Neural cell (in vitro differentiated cells): ENCODE data around the gene ADCY2. TPM values are rescaled to one million over a fixed set of nuclear protein-coding genes. Genes with fewer than 3 reads are reported as not detected.

Experiments used
- H2AFZ ChIP-seq: fragments of 200-600, 300-800 bp; sonication (generic), shearing (Covaris generic); 2 replicates; pipeline ENCODE4 v1.6.0; 2014; ENCODE audit warnings: low read depth, mild to moderate bottlenecking, antibody characterized with exemption, low read length, moderate library complexity
- H3F3A ChIP-seq: fragments of 200-600 bp; shearing (Covaris generic); 2 replicates; pipeline ENCODE4 v1.6.1; 2016; ENCODE audit warnings: mild to moderate bottlenecking, moderate library complexity, mixed read lengths, antibody characterized with exemption, low read length; ENCODE audit not compliant: insufficient read depth, poor library complexity, severe bottlenecking
- H3K27ac ChIP-seq: fragments of 200-600, 300-800 bp; sonication (generic), shearing (Covaris generic); 2 replicates; pipeline ENCODE4 v1.5.1; 2014; ENCODE audit warnings: mild to moderate bottlenecking, low read length, moderate library complexity
- H3K27me3 ChIP-seq: fragments of 300-800, 200-600 bp; sonication (generic), shearing (Covaris generic); 2 replicates; pipeline ENCODE4 v1.6.0; 2014; ENCODE audit warnings: mild to moderate bottlenecking, low read depth, low read length, moderate library complexity; ENCODE audit not compliant: insufficient read depth
- H3K36me3 ChIP-seq: fragments of 300-800, 200-600 bp; sonication (generic), shearing (Covaris generic); 2 replicates; pipeline ENCODE4 v1.5.1; 2014; ENCODE audit warnings: mild to moderate bottlenecking, antibody characterized with exemption, low read length, moderate library complexity; ENCODE audit not compliant: insufficient read depth
- H3K4me2 ChIP-seq: fragments of 300-800, 200-600 bp; sonication (generic), shearing (Covaris generic); 2 replicates; pipeline ENCODE4 v1.6.0; 2014; ENCODE audit warnings: mild to moderate bottlenecking, low read length
- H3K4me3 ChIP-seq: fragments of 300-800, 200-600 bp; sonication (generic), shearing (Covaris generic); 2 replicates; pipeline ENCODE4 v1.5.1; 2014; ENCODE audit warnings: mild to moderate bottlenecking, low read length, moderate library complexity
- H3K79me2 ChIP-seq: fragments of 200-600 bp; shearing (Covaris generic); replicated peaks from 2 replicates; pipeline ENCODE4 v1.6.0; 2014; ENCODE audit warnings: mild to moderate bottlenecking, low read length, moderate library complexity; ENCODE audit not compliant: insufficient read depth
- H3K9ac ChIP-seq: fragments of 300-800, 200-600 bp; sonication (generic), shearing (Covaris generic); 2 replicates; pipeline ENCODE4 v1.6.1; 2016; ENCODE audit warnings: mild to moderate bottlenecking, low read length, mixed read lengths
- H3K9me2 ChIP-seq: fragments of 200-600 bp; shearing (Covaris generic); 2 replicates; pipeline ENCODE4 v1.6.1; 2016; ENCODE audit warnings: mild to moderate bottlenecking, low read length, mixed read lengths; ENCODE audit not compliant: insufficient read depth
- H3K9me3 ChIP-seq: fragments of 200-600, 300-800 bp; sonication (generic), shearing (Covaris generic); 2 replicates; pipeline ENCODE4 v1.6.1; 2016; ENCODE audit warnings: mild to moderate bottlenecking, mixed run types, low read length, moderate library complexity, mixed read lengths
- H4K20me1 ChIP-seq: fragments of 200-600 bp; shearing (Covaris generic); 2 replicates; pipeline ENCODE4 v1.6.1; 2016; ENCODE audit warnings: mild to moderate bottlenecking, mixed run types; ENCODE audit not compliant: insufficient read depth
- EZH2 ChIP-seq: fragments of 200-600, 300-800 bp; shearing (Covaris generic), sonication (generic); IDR thresholded peaks from 2 replicates; pipeline ENCODE4 v1.6.1; 2014; ENCODE audit warnings: antibody characterized with exemption, low read length, borderline replicate concordance, mild to moderate bottlenecking; ENCODE audit not compliant: insufficient read depth, poor library complexity, severe bottlenecking
- MXI1 ChIP-seq: fragments of 450-650 bp; conservative IDR thresholded peaks from 2 replicates; pipeline ENCODE4 v1.6.1; 2014; ENCODE audit warnings: antibody characterized with exemption, mild to moderate bottlenecking; ENCODE audit not compliant: poor library complexity, severe bottlenecking
- RAD21 ChIP-seq: fragments of 450-650 bp; conservative IDR thresholded peaks from 2 replicates; pipeline ENCODE4 v1.6.1; 2014; ENCODE audit warnings: antibody characterized with exemption, mild to moderate bottlenecking, moderate library complexity
- REST ChIP-seq: IDR thresholded peaks from 2 replicates; pipeline ENCODE4 v1.6.1; 2012; ENCODE audit warnings: borderline replicate concordance
- SMC3 ChIP-seq: fragments of 450-650 bp; conservative IDR thresholded peaks from 2 replicates; pipeline ENCODE4 v1.6.1; 2014; ENCODE audit warnings: antibody characterized with exemption, mild to moderate bottlenecking, moderate library complexity; ENCODE audit not compliant: poor library complexity
- TAF1 ChIP-seq: IDR thresholded peaks from 2 replicates; pipeline ENCODE4 v1.6.1; 2012; ENCODE audit warnings: low read depth
- polyA plus RNA-seq: library from polyadenylated mRNA; depleted of rRNA; stranded (reverse); fragments of >200 nt; gene quantifications from 2 replicates; pipeline ENCODE4 v1.2.3, GENCODE V29; 2014

ADCY2 gene
- polyA plus RNA-seq, 1 donor from 2014 or later = 1.9 TPM

GRCh38 chr5:7773178-7773577 is 377.2 kb downstream of the ADCY2 start:
- H3K4me2 ChIP-seq = no peak overlapping the region
- no peak for TF ChIP-seq TAF1
- TF ChIP-seq SMC3 = no peak
- no peak for TF ChIP-seq REST
- TF ChIP-seq MXI1 = no peak
- no peak for TF ChIP-seq RAD21
- H3K27ac ChIP-seq = no peak overlapping the region
- no peaks in the 10 kb centered on the region for H3F3A ChIP-seq
- no peaks in the 10 kb centered on the region for H3K36me3 ChIP-seq
- H3K4me3 ChIP-seq = no peak overlapping the region
- no peak overlapping the region for H3K9ac ChIP-seq
- no peaks in the 10 kb centered on the region for H3K9me2 ChIP-seq
- no peaks in the 10 kb centered on the region for H3K79me2 ChIP-seq
- H3K9me3 ChIP-seq = no peaks in the 10 kb centered on the region
- H3K27me3 ChIP-seq = no peaks in the 10 kb centered on the region
- no peaks in the 10 kb centered on the region for H4K20me1 ChIP-seq
- no peak overlapping the region for H2AFZ ChIP-seq

DNA sequence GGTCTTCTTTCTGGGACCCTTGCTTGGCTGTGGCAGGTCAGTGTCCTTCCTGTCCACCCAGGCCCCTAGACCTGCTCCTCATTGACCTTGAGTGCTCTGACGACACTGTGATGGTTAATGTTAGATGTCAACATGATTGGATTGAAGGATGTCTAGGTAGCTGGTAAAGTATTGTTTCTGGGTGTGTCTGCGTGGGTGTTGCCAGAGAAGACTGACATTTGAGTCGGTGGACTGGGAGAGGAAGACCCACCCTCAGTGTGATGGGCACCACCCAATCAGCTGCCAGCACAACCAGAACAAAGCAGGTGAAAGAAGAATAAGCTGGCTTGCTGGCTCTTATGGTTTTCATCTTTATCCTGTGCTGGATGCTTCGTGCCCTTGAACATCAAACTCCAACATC is 380.5 kb downstream of the ADCY2 start:
- no peaks in the 10 kb centered on the region for H3K9me2 ChIP-seq
- no peaks in the 10 kb centered on the region for H3K27me3 ChIP-seq
- no peaks in the 10 kb centered on the region for H3K9me3 ChIP-seq
- no peaks in the 10 kb centered on the region for H4K20me1 ChIP-seq
- no peak overlapping the region for H3K9ac ChIP-seq
- no peak for TF ChIP-seq MXI1
- TF ChIP-seq REST = no peak
- TF ChIP-seq EZH2 = no peak
- H3K36me3 ChIP-seq = no peaks in the 10 kb centered on the region
- no peak overlapping the region for H2AFZ ChIP-seq
- no peak overlapping the region for H3K4me2 ChIP-seq
- no peaks in the 10 kb centered on the region for H3F3A ChIP-seq
- H3K79me2 ChIP-seq = no peaks in the 10 kb centered on the region
- H3K4me3 ChIP-seq = no peak overlapping the region
- H3K27ac ChIP-seq = no peak overlapping the region
